SK-N-SH treated with all-trans-retinoic acid at 6 μM for 48 hours (cell line): ENCODE data around the gene ACTR8.
"Not testable (repeated sequence)": the region's sequence is repeated elsewhere in the genome, so short reads cannot be mapped to it uniquely, and the experiment has no call there.

Experiments used
- ATAC-seq: fragments of 200-7000 bp; cut with Tn5 transposase; 3 replicates; pipeline ENCODE4 v1.9.1; 2020; ENCODE audit warnings: mild to moderate bottlenecking, moderate library complexity
- ARNTL ChIP-seq: fragments of 450-650 bp; formaldehyde crosslinking; IDR thresholded peaks from 2 replicates; pipeline ENCODE4 v1.5.0; 2020; ENCODE audit warnings: low read depth, mild to moderate bottlenecking, moderate library complexity, borderline replicate concordance
- BACH2 ChIP-seq: fragments of 250-450 bp; sonication (Bioruptor Pico); IDR thresholded peaks from 2 replicates; pipeline ENCODE4 v1.9.0; 2021; ENCODE audit warnings: mild to moderate bottlenecking, borderline replicate concordance
- CREB5 ChIP-seq: fragments of 250-450 bp; sonication (Bioruptor Pico); IDR thresholded peaks from 2 replicates; pipeline ENCODE4 v1.5.1; 2020; ENCODE audit warnings: low read depth, mild to moderate bottlenecking, moderate library complexity
- ESRRG ChIP-seq: fragments of 250-450 bp; sonication (Bioruptor Pico); IDR thresholded peaks from 2 replicates; pipeline ENCODE4 v1.6.1; 2021; ENCODE audit warnings: mild to moderate bottlenecking
- GLIS3 ChIP-seq: fragments of 250-450 bp; sonication (Bioruptor Pico); IDR thresholded peaks from 2 replicates; pipeline ENCODE4 v1.5.0; 2020; ENCODE audit warnings: mild to moderate bottlenecking, moderate library complexity
- ISL1 ChIP-seq: fragments of 250-450 bp; sonication (Bioruptor Pico); IDR thresholded peaks from 2 replicates; pipeline ENCODE4 v2.1.2; 2022; ENCODE audit warnings: mild to moderate bottlenecking, moderate library complexity
- PATZ1 ChIP-seq: fragments of 250-450 bp; sonication (Bioruptor Pico); IDR thresholded peaks from 2 replicates; pipeline ENCODE4 v1.8.0; 2020; ENCODE audit warnings: mild to moderate bottlenecking, moderate library complexity, borderline replicate concordance
- POU6F1 ChIP-seq: fragments of 250-450 bp; sonication (Bioruptor Pico); IDR thresholded peaks from 2 replicates; pipeline ENCODE4 v1.8.0; 2021; ENCODE audit warnings: low read depth, mild to moderate bottlenecking, moderate library complexity, borderline replicate concordance
- PPARA ChIP-seq: fragments of 250-450 bp; sonication (Bioruptor Pico); IDR thresholded peaks from 2 replicates; pipeline ENCODE4 v1.5.0; 2020; ENCODE audit warnings: mild to moderate bottlenecking, borderline replicate concordance
- RARB ChIP-seq: fragments of 250-450 bp; sonication (Bioruptor Pico); IDR thresholded peaks from 2 replicates; pipeline ENCODE4 v1.8.0; 2021; ENCODE audit warnings: mild to moderate bottlenecking, moderate library complexity
- SNAI2 ChIP-seq: fragments of 250-450 bp; sonication (Bioruptor Pico); IDR thresholded peaks from 2 replicates; pipeline ENCODE4 v1.5.0; 2020; ENCODE audit warnings: mild to moderate bottlenecking, moderate library complexity
- TOX ChIP-seq: fragments of 250-450 bp; sonication (Bioruptor Pico); IDR thresholded peaks from 2 replicates; pipeline ENCODE4 v1.8.0; 2021; ENCODE audit warnings: mild to moderate bottlenecking, moderate library complexity, borderline replicate concordance
- ZC3H10 ChIP-seq: fragments of 250-450 bp; sonication (Bioruptor Pico); IDR thresholded peaks from 2 replicates; pipeline ENCODE4 v1.5.1; 2021; ENCODE audit warnings: mild to moderate bottlenecking, moderate library complexity
- ZFP3 ChIP-seq: fragments of 250-450 bp; sonication (Bioruptor Pico); IDR thresholded peaks from 2 replicates; pipeline ENCODE4 v1.5.0; 2020; ENCODE audit warnings: mild to moderate bottlenecking, moderate library complexity
- ZFP30 ChIP-seq: fragments of 450-650 bp; formaldehyde crosslinking; IDR thresholded peaks from 2 replicates; pipeline ENCODE4 v1.5.0; 2022; ENCODE audit warnings: mild to moderate bottlenecking, moderate library complexity
- ZNF565 ChIP-seq: fragments of 450-650 bp; formaldehyde crosslinking; conservative IDR thresholded peaks from 2 replicates; pipeline ENCODE4 v1.5.0; 2020; ENCODE audit warnings: low read depth, mild to moderate bottlenecking, moderate library complexity
- ZNF70 ChIP-seq: fragments of 450-650 bp; formaldehyde crosslinking; IDR thresholded peaks from 2 replicates; pipeline ENCODE4 v1.5.0; 2020; ENCODE audit warnings: mild to moderate bottlenecking, moderate library complexity
- ZNF8 ChIP-seq: fragments of 450-650 bp; formaldehyde crosslinking; IDR thresholded peaks from 2 replicates; pipeline ENCODE4 v1.5.0; 2020; ENCODE audit warnings: mild to moderate bottlenecking, moderate library complexity
- TF ChIP-seq, protein P1 (sequence below): fragments of 250-450 bp; sonication (Bioruptor Pico); IDR thresholded peaks from 2 replicates; pipeline ENCODE4 v1.5.0; 2020; ENCODE audit warnings: mild to moderate bottlenecking, moderate library complexity

Gene ACTR8

DNA sequence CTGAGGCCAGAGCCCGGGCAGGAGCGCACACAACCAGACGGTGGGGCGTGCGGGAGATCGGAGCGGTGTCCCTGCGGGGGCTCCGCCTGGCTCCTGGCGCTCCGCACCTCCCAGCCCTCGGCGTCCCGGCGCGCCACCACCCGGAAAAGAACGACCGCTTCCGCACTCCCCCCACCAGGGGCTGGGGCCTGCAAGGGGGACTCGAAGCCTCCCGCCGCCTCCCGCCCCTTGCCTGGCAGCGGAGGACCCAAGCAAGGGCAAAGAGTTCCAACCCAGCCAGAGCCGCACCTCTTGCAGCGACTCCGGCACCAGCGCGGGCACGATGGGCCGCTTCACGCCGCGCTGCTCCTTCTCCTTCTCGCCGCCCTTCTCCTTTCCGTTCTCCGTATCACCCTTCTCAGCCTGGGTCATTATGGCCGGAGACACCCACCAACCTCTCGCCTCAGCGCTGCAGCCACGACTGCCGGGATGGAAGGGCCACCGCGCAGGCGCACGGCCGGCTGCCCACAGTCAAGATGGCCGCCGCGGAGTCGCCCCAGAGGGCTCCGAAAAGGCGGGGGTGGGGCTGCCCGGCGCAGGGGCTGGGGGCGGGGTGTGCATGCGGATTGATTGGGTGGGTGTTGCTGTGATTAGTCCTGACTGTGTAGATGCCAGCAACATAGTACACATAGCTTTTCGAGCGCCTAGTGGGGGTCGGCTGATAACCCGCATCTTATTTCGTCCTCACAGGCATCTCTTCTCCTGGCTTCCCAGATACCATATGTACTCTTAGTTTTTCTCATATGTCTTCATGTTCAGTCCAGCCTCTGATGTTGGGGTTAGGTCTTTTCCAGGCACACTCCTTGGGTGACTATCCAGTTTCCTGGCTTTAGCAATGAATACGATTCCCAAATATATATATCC lies at the start of gene ACTR8:
Gene ACTR8 (minus strand): TSS at position 462 of the 903 bp plus-strand sequence. CDS start 51 bp downstream, at position 411.
- TF ChIP-seq BACH2 (CRISPR knock-in tag) (no peak), ZFP30 (CRISPR knock-in tag) (no peak), PATZ1 (CRISPR knock-in tag) (peak; percentile 74; the same call in 1 of the 2 replicates), ZFP3 (no peak)
- peak; percentile 96 for ATAC-seq

DNA sequence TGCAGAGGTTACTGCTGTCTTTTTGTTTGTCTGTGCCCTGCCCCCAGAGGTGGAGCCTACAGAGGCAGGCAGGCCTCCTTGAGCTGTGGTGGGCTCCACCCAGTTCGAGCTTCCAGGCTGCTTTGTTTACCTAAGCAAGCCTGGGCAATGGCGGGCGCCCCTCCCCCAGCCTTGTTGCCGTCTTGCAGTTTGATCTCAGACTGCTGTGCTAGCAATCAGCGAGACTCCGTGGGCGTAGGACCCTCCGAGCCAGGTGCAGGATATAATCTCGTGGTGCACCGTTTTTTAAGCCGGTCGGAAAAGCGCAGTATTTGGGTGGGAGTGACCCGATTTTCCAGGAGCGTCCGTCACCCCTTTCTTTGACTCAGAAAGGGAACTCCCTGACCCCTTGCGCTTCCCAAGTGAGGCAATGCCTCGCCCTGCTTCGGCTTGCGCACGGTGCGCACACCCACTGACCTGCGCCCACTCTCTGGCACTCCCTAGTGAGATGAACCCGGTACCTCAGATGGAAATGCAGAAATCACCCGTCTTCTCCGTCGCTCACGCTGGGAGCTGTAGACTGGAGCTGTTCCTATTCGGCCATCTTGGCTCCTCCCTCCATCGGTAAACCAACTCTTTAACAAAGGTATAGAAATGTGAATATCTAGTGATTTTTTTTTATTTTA lies 45.4 kb upstream of the ACTR8 start:
- ATAC-seq = not testable (repeated sequence)

DNA sequence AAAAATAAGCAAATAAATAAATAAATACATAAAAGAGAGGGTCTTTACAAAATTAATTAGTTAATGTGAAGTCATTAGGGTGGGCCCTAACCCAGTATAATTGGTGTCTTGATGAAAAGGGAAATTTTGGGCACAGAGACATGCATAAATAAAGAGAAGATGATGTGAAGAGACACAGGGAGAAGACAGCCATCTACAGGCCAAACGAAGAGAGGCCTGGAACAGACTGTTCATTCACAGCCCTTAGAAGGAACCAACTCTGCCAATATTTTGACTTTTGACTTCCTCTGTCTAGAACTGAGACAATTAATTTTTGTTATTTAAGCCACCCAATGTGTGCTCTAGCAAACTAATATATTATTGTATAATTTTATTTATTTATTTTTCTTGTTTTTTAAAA lies 39.3 kb upstream of the ACTR8 start:
- 0 out of 3 replicates have a peak, but pooled peaks have one; percentile 40 for ATAC-seq
- TF ChIP-seq ZFP3 (no peak), RARB (CRISPR knock-in tag) (no peak), SNAI2 (CRISPR knock-in tag) (no peak), ZNF8 (CRISPR knock-in tag) (no peak), ISL1 (CRISPR knock-in tag) (no peak), ARNTL (no peak), PPARA (CRISPR knock-in tag) (no peak), ZNF70 (CRISPR knock-in tag) (no peak), PATZ1 (CRISPR knock-in tag) (no peak), ESRRG (CRISPR knock-in tag) (no peak)

- ATAC-seq = no peak
- TF ChIP-seq ARNTL (no peak), TOX (CRISPR knock-in tag) (no peak)
- TF ChIP-seq, protein P1, sequence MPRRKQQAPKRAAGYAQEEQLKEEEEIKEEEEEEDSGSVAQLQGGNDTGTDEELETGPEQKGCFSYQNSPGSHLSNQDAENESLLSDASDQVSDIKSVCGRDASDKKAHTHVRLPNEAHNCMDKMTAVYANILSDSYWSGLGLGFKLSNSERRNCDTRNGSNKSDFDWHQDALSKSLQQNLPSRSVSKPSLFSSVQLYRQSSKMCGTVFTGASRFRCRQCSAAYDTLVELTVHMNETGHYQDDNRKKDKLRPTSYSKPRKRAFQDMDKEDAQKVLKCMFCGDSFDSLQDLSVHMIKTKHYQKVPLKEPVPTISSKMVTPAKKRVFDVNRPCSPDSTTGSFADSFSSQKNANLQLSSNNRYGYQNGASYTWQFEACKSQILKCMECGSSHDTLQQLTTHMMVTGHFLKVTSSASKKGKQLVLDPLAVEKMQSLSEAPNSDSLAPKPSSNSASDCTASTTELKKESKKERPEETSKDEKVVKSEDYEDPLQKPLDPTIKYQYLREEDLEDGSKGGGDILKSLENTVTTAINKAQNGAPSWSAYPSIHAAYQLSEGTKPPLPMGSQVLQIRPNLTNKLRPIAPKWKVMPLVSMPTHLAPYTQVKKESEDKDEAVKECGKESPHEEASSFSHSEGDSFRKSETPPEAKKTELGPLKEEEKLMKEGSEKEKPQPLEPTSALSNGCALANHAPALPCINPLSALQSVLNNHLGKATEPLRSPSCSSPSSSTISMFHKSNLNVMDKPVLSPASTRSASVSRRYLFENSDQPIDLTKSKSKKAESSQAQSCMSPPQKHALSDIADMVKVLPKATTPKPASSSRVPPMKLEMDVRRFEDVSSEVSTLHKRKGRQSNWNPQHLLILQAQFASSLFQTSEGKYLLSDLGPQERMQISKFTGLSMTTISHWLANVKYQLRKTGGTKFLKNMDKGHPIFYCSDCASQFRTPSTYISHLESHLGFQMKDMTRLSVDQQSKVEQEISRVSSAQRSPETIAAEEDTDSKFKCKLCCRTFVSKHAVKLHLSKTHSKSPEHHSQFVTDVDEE (CRISPR knock-in tag) = no peak
These were observed 37.8 kb upstream of the ACTR8 start for GRCh38 chr3:53919741-53920140.

- no peak for ATAC-seq
- no peak for TF ChIP-seq CREB5 (CRISPR knock-in tag)
- TF ChIP-seq ZFP30 (CRISPR knock-in tag) = no peak
- no peak for TF ChIP-seq BACH2 (CRISPR knock-in tag)
- TF ChIP-seq GLIS3 (CRISPR knock-in tag) = no peak
- no peak for TF ChIP-seq ZNF565 (CRISPR knock-in tag)
- no peak for TF ChIP-seq PATZ1 (CRISPR knock-in tag)
- TF ChIP-seq ZC3H10 (CRISPR knock-in tag) = no peak
- no peak for TF ChIP-seq POU6F1 (CRISPR knock-in tag)
These were observed 31.4 kb upstream of the ACTR8 start for GRCh38 chr3:53913401-53913800.
